B cell (primary cell): ENCODE measurements around the gene TALDO1.

Experiments
- EZH2 ChIP-seq: IDR thresholded peaks from 2 replicates; pipeline ENCODE4 v1.6.1; 2012; ENCODE audit warnings: borderline replicate concordance, low read depth, mild to moderate bottlenecking, moderate library complexity, low read length; ENCODE audit not compliant: insufficient read depth, poor library complexity, severe bottlenecking
- TF ChIP-seq, protein P1 (sequence below): fragments of 200-600 bp; IDR thresholded peaks from one replicate; pipeline ENCODE4 v1.8.0; 2022; ENCODE audit warnings: antibody characterized with exemption, mild to moderate bottlenecking

DNA sequence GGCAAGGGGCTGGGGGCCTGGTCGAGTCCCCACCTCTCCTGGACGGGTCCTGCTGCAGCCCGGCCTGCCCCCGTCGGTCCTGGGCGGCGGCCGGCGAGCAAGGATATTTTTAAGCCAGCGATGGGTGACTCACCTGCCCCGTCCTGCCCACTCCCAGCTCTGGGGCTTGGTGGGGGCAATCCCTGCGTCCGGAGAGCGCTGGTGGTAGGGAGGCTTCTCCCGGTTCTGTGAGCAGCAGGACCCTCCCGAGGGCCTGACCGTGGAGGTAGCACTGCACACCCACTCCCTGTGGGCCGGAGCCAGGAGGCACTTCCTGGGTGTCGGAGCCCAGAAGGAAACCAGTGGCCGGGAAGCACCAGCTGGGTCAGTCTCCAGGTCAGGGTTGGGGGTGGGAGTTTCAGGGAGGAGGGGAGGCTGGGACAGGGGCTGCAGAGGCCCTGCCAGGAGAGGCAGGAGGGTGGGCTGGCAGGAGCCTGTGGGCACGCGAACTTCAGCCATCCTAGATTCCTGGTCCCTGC lies 40.8 kb upstream of the TALDO1 start:
- TF ChIP-seq, protein P1, sequence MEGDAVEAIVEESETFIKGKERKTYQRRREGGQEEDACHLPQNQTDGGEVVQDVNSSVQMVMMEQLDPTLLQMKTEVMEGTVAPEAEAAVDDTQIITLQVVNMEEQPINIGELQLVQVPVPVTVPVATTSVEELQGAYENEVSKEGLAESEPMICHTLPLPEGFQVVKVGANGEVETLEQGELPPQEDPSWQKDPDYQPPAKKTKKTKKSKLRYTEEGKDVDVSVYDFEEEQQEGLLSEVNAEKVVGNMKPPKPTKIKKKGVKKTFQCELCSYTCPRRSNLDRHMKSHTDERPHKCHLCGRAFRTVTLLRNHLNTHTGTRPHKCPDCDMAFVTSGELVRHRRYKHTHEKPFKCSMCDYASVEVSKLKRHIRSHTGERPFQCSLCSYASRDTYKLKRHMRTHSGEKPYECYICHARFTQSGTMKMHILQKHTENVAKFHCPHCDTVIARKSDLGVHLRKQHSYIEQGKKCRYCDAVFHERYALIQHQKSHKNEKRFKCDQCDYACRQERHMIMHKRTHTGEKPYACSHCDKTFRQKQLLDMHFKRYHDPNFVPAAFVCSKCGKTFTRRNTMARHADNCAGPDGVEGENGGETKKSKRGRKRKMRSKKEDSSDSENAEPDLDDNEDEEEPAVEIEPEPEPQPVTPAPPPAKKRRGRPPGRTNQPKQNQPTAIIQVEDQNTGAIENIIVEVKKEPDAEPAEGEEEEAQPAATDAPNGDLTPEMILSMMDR = no peak
- TF ChIP-seq EZH2 = no peak
